Activated effector memory CD4-positive, alpha-beta T cell treated with anti-CD3 and anti-CD28 coated beads, Interleukin-2, amount 50 U/mL, for 16 hours (primary cell): ENCODE results near the gene RELN.
"Not testable (repeated sequence)": the region's sequence is repeated elsewhere in the genome, so short reads cannot be mapped to it uniquely, and the experiment has no call there.

Experiments
- DNase-seq: peaks from one replicate; pipeline ENCODE4 v3.0.0-alpha.2; 2020

The RELN gene

DNA sequence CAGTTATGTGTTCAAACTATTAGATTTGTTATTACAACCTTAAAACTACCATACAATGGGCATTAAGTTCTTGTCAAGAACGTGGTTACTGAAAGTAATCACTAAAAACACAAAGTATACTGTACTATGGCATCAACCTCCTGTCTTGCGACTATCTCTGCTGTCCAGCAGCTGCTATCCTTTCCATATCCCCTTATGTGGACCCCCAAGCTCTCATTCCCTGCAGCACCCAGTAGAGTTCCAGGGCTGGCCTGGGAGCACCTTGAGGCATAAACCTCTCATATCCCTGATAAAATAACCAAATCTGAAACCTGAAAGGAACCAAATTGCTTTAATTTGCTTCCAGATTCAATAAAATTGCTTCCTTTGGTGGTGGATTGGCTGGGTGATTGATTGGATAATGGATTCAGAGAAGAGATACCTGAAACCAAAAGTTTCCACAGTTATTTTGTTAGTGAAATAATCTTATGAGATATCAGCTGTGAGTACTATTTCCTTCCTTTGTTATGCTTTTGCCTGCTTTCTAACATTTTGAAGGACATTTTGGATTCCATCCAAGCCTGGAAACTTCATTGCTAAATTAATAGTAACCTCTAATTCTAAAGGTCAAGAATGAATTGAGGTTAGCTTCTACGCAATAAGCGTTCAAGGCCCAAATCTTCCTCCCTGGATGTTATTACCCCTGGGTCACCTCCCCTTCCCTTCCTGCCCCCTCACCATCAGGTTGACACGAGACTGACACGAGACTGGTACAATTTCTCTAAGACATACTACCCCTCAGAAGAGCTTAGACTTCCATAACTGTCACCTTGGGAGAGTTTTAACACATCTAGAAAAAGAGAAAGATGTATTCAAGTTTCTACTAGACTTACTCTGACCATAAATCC, 48.8 kb downstream of the RELN start:
- no peak for DNase-seq

DNA sequence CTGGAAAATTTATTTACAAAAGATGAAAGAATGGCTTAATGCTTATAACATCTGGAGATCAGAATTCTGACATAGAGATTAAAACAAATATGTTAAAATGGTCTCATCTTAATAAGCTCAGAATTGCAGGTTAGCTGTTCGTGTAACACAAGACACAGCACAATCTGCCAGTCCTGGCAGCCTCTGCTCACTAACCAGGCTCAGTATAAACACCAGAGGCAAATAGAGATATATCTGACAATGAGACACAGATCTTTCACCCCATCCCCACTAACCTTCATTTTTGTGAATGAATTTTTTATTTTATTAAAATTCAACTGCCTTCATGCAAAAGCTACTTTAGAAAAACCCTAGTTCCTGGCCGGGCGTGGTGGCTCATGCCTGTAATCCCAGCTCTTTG, 51.8 kb downstream of the RELN start:
- no peak for DNase-seq

DNA sequence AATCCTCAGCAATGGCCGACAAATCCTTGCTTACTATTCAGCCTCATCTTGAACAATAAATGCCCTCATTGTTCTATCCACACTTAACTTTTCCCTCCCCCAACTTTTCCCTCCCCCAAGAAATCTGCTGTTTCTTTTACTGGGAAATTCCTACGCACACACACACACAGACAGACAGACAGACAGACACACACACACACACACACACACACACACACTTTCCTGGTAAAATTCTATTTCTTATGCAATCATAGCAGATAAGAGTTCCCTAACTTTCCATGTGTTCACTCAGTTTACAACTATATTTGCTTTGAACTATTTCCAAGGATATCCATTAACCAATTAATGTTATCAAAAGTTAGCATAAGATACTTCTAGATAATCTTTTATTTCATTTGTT, 52.9 kb downstream of the RELN start:
- no peak for DNase-seq

DNA sequence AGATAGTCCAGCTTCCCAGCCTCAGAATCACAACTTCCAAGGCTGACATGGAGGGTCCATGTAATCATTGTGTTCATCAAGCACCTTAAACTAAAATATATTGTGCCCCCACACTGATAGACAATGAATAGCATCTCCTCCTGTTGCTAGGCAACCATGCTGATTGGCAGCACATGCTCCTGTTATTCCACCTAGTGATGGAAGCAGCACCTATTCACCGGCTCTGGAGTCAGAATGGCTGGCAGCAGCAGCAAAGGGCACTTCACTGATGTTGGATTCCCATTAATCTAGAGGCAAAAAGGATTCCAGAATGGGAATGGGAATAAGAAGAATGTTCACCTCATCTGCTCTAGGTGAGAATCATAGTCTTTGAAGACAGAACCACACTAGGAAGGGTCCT, 55.0 kb downstream of the RELN start:
- DNase-seq: no peak

DNA sequence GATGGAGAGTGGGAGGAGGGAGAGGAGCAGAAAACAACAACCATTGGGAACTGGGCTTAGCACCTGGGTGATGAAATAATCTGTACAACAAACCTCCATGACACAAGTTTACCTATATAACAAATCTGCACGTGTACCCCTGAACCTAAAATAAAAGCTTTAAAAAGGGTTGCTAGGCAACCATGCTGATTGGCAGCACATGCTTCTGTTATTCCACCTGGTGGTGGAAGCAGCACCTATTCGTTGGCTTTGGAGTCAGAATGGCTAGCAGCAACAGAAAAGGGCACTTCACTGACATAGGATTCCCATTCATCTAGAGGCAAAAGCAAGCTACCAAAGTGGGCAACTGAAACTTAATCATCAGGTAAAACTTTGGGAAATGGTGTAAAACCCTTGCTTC, 57.1 kb downstream of the RELN start:
- DNase-seq: no peak

DNA sequence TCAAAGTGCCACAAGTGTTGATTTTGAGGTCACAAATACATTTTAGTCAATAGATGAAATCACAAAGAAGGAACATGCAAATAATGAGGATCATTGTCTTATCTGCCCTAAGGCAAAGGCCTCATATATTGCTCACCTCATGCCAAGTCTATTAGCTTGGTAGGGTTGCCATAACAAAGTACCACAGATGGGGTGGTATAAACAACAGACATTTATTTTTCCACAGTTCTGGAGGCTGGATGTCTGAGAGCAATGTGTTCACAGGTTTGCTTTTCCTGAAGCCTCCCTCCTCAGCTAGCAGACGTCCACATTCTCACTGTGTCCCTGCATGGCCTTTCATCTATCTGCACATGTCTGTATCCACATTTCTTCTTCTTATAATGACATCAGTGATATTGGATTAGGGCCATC, 59.6 kb downstream of the RELN start:
- no peak for DNase-seq

DNA sequence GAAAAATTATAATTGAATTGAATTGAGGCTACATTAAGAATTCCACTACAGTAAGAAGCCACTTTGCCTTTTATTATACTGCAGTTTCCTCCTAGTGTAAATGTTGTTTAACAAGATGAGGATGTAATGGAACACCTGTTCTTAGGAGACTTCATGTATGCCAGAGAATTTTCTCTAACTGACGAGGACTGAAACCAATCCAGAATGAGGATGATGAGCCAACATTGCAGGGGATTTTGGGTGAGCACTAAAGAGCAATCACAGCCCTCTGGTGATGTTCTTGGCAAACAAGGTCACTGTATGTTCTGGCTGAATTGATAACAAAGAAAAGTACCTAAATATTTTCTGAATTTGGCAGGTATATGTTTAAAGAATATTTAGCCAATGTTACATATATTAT, 60.9 kb downstream of the RELN start:
- no peak for DNase-seq

DNA sequence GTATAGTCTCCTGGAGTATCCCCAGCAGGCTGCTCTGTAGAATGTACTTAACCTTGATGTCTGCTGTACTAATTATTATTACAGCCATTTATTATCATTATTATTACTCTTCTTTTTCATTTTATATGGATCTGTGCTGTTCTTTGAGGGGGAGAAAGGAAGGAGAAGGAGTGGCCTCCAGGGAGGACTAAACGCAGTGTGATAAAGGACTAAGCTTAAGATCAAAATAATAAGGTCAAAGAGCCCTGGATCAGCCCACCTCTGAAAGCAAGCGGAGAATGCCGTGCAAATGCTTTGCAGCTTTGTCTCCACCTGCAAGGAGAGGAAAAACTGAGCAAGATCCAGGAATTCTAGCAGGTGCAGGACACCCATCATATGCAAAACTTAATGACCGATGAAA, 65.3 kb downstream of the RELN start:
- DNase-seq: no peak

DNA sequence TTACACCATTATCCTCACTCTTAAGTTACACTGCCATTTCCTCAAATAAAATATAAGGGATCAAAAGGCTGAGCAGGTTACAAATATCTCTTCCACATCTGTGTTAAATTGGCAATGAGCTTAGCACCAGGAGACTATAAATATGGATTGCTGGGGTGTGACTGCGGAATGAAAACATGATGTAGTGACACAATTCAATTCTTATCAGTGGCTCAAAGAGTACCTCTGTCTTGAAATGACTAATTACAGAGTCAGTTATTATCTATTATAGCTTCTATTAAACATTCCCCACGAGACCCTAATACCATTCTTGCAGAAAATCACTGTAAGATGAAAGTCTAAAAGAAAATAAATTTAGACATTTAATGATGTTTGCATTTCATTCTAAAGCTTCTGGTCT, 67.1 kb downstream of the RELN start:
- DNase-seq: no peak

DNA sequence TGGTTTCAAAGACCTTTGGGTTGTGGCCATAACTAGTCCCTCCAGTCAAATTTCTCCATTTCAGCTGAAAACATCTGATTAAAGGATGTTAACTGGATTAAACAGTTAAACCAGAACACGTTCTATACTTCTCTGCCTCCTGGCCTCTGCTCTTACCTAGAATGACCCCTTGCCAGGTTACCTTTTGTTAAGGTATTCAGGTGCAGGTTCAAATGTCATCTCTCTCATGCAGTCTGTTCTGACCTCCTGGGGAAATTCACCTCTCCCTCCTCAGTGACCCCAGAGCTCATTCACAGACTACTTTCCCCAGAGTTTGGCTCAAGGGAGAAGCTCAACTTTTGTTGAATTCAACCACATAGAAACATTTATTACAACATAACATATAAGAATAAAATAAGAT, 67.8 kb downstream of the RELN start:
- DNase-seq: no peak

DNA sequence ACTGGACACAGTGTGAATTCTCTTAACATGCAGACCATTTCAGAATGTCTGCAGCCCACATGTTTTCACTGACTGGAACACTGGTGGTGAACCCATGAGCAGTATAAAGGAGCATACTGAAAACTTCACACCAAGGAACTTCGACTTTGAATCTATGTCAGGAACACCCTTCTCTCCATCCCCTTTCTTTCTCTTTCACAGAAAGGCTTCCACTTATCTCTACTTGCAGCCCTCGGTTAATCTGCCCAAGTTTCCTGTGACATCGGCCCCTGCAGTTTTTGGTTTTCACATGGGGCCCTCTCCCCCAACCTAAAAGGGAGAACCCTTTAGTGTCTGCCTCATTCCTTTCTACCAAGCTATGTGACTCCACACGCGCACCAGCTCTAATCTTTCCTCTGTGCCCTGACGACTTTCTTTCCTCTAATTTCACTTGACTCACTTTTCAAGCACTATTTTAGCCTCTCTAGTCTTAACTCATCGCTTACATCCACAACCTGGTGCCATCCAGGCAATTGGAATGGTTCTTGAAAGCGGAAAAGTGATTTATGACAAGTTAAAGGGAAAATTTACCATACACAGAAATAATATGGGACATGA, 70.1 kb downstream of the RELN start:
- DNase-seq: no peak

DNA sequence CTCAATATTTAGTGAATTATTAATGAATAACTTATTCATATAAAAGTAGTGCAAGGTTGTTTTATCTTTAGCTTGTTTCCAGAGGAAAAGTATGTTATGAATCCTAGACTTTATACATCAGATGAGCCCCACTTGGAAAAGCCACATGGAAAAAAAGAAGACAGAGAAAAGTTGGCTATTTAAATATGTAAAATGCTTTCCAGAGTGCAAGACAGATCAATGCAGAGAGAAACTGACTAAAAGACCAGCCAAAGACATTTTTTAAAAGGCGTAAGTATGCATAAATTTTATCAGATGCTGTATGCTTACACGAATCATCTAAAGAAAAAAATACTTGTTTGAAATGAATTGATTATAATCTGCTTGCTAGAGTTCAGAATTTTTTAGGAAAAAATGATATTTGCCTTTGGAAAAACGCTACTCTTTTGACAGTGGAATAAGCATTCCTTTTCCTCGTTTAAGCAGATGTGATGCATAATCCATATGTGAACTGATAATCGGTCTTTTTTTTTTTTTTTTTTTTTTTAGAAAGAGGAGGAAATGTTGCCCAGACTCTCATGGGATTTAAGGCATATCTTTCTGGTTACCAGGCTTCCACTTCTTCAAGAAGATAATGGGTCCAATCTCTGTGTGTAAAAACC, 70.7 kb downstream of the RELN start:
- DNase-seq: no peak

DNA sequence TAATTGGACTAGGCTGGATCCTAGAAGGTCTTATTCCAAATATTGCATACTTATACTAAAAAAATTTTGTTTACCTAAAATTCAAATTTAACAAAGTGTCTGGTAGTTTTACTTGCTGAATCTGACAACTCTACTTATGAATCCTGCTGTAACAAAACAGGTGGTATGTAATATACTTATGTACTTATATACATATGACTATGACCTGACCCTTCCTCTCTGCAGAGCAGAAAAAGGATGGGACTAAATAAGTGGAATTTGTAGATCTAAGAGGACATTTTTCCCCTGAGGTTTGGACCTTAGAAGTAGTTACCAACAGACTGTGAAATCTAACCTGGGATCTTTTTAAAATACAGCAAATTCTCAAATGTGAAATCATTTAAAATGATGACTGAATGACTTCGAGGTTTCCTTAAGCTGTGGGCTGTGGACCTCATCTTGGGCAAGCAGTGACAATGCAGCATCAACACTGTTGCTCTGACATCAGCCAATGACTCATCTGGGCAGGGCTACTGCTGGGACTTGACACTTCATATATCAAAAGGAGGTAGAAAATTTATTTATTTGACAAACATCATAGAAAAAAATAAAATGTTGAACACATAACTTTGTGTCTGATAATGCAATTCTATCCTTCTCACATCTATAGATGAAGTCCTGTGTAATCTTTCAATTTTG, 73.6 kb downstream of the RELN start:
- no peak for DNase-seq

DNA sequence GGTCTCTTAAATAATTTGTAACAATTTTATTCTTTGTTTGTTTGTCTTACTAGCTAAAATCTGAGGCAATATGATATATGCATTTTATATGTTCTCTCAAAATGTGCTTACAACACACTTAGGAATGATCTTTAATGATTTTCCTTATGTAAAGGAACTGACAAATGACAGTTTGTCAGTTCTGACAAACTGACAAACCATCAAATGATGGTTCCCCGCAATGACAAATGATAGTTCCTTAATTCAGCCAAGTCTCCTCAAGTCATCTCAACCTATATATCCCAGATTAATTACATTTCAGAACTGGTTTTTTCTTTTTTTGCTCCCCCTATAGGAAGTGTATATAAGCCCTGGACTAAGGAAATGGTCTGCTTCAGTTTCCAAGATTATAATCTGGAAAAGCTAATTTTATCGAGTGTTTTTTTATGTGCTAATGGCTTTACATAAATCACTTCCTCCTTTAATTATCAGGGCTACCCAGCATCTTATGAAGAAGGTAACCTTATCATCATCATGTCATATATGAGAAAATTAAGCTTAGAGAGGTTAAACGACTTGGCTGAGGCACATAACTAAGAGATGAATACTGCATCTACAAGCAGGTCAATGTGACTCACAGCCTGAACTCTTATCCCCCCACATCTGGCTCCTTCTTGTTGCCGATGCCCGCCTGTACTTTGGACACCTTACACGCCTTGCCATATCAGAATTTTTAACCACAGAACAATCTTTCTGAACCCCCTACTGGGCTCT, 75.1 kb downstream of the RELN start:
- no peak for DNase-seq

DNA sequence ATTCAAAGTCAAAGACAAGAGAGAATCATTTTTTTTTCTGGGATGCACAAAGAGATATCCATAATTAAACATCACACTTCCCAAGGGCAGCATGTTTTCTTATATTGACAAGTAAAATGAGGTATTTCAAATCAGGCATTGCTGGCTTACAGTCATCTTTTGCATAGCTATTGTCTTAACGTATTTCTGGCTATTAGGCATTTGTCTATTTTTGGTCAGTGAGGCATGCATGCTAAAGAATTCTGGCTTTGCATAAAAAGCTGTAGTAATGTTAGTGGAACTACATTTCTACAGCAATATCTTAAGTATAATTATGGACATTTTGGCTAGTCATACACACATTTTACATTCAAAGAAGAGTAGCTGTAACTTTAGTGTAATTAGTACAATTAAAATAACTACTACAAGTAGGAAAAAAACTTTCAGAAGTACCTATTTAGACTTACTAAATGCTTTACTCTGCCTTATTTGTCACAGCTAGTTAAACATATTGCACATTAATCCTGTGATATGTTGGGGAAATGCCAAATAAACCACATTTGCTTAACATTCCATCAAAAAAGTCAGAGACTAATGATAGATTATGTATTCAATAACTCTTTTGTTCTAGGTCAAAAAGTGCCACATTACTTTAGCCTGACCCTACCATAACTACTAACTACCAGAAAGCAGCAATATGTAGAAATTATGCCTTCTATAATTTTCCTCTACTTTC, 76.4 kb downstream of the RELN start:
- no peak for DNase-seq

DNA sequence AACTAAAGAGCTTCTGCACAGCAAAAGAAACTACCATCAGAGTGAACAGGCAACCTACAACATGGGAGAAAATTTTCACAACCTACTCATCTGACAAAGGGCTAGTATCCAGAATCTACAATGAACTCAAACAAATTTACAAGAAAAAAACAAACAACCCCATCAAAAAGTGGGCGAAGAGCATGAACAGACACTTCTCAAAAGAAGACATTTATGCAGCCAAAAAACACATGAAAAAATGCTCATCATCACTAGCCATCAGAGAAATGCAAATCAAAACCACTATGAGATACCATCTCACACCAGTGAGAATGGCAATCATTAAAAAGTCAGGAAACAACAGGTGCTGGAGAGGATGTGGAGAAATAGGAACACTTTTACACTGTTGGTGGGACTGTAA, 78.4 kb downstream of the RELN start:
- DNase-seq: not testable (repeated sequence)

DNA sequence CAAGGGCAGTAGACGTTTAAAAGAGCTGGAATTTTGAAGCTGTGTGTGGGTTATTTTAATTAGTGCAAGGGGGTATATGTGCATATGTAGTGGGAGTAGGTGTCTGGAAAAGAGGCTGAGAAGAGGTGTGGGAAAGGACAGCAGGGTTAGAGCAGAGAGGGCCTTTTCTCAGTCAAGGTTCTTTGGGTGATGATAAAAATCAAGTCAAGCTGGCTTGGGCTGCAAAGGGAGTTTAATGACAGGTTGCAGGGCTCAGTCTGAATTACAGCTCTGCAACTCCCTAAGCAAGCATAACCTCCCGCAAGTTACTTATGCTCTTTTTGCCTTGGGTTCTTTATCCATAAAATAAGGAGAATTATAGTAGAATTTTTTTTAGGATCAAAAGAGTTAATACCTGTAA, 83.5 kb downstream of the RELN start:
- DNase-seq: no peak

DNA sequence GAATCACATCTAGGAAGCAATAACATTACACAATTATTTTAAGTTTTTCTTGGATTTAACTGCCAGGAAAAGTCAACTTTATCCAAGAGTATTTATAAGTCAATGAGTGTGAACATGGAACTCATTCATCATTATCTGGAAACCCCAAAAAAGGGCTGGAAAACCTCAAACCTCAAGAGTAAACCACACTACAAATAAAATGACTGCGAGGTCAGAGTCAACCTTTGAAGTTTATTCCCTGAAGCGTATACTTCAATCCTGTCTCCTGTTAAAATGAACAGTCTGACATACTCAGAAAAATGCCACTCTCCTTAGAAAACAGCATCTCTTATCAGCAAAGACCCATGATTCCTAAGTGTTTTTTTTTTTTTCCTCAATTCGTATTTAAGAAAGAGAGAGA, 86.5 kb downstream of the RELN start:
- no peak for DNase-seq

DNA sequence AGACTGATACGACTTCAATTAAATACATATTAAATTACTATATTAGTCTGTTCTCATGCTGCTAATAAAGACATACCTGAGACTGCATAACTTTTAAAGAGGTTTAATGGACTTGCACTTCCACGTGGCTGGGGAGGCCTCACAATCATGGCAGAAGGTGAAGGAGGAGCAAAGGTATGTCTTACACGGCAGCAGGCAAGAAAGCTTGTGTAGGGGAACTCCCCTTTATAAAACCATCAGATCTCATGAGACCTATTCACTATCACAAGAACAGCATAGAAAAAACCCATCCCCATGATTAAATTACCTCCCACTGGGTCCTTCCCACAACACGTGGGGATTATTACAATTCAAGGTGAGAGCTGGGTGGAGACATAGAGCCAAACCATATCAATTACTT, 92.6 kb downstream of the RELN start:
- DNase-seq: not testable (repeated sequence)

DNA sequence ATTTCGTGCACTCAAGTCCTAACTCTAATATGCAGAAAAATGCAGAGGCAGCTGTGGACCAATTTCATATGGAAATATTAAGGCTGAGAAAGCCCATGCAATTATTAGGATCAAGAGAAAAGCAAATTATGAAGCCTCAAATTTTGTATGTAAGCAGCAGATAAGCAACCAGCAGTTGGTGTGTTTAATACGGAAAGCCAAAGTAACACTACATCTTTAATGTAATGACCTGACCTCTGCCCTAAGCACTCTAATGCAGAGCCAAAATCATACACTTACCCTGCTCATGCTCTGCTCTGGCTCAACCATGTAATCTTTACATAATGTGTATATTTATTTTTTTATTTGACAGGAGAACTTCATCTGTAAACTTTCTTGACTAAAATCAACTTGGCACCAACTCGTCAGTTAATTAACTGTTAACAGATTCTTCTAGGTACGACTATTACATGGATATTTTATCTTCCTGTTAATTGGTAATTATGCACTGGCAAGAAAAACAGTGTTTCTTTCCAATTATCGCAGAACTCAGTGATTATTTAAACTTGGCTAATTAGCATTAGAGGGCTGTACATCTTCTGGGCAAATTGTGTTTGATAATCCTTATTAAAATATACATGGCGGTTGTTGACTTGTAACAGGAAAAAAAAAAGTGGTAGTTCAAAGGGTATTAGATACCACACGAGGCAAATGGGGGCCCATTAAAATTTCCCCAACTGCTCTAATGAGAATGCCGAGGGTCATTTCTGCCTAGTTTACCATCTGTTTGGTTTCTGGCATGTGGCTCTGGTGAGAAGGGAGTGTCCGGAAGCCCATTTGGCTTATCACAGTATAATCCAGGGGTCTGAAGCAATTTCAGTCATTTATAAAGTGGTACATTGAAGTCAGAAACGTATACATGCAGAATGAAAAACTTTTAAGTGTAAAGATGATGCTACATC, 94.5 kb downstream of the RELN start:
- DNase-seq: no peak

DNA sequence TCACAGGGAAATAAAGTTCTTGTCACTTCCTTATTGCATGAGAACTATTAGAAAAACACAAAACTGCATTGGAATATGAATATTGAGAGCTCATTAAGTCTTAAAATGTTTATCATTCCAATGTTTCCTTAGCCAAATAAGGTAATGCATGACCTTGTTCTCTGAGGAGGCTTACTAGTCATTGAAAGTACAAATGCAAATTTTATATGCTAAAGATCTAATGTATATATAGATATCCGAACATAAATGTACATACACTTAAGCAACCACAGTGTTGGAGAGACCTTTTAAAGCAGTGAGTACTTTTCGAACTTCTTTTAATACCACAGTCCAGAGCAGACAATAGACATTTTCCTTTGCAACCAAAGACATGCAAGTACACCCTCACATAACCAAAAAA, 96.1 kb downstream of the RELN start:
- DNase-seq: no peak
